HG03469 (cell line): ENCODE results near the gene SLC6A19.

Experiments
- ATAC-seq: cut with Tn5 transposase; IDR thresholded peaks from one replicate; pipeline ENCODE4 v1.9.1; 2021; ENCODE audit warnings: mild to moderate bottlenecking, moderate library complexity, moderate number of reproducible peaks; ENCODE audit not compliant: unreplicated experiment

Gene SLC6A19

DNA sequence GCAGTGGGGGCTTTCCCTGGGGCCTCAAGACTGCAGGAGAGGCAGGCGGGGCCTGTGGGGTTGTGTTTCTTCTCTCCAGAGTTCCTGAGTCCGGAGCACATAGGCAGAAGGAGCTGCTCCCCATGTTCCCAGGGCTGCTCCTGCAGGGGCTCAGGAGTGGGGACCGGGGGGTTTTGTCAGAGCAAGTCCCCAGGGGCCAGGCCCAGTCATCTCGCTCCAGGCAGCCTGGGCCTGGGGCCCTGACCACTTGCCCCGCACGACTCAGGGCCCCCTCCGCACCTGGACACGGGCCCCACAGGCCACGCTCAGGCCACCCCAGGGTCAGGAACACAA, 22.0 kb upstream of the SLC6A19 start:
- ATAC-seq = no peak

- no peak for ATAC-seq
Measured at GRCh38 chr5:1180096-1180495, 21.3 kb upstream of the SLC6A19 start.

GRCh38 chr5:1180841-1181271, 20.5 kb upstream of the SLC6A19 start:
- no peak for ATAC-seq

DNA sequence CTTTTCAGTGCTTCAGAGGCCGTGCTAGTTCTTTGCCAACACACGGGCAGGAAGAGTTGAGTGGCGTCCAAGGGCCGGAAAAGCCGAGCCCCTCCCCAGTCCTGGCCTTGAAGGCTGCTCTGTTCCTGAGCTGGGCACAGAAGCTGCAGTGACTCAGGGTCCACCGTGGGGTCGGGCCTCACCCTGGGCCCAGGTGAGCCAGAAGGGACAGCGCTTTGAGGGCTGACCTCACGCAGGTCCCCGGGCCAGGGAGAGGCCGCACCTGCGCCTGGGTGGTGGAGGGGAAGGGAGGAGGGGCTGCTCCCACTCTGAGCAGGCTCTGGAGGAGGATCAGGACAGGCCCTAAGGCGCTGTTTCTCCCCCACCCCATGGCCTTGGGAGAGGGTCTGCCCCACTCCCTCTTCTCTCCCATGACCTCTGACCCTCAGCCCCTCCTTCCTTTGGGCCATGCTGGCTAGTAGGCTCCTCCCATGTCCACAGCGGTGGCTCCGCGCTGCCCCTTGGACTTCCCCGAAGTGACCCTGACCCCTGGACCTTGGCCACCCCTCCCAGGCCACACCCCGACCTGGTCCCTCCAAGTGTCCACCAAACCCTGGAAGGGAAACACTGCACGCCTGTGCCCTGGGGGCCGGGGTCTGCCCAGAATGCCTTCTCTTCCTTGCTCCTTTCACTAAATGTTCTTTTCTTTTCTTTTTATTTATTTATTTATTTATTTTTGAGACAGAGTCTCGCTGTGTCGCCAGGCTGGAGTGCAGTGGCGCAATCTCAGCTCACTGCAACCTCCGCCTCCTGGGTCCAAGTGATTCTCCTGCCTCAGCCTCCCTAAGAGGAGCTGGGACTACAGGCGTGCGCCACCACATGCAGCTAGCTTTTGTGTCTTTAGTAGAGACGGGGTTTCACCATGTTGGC, 19.7 kb upstream of the SLC6A19 start:
- no peak for ATAC-seq

- ATAC-seq = no peak
Measured at GRCh38 chr5:1182360-1182632, 19.1 kb upstream of the SLC6A19 start.

- ATAC-seq = no peak
Measured at GRCh38 chr5:1182633-1183423, 18.6 kb upstream of the SLC6A19 start.

GRCh38 chr5:1183424-1184162, 17.8 kb upstream of the SLC6A19 start:
- no peak for ATAC-seq

GRCh38 chr5:1184163-1184470, 17.3 kb upstream of the SLC6A19 start:
- no peak for ATAC-seq

- ATAC-seq = no peak
Measured at GRCh38 chr5:1184481-1184880, 16.9 kb upstream of the SLC6A19 start.

DNA sequence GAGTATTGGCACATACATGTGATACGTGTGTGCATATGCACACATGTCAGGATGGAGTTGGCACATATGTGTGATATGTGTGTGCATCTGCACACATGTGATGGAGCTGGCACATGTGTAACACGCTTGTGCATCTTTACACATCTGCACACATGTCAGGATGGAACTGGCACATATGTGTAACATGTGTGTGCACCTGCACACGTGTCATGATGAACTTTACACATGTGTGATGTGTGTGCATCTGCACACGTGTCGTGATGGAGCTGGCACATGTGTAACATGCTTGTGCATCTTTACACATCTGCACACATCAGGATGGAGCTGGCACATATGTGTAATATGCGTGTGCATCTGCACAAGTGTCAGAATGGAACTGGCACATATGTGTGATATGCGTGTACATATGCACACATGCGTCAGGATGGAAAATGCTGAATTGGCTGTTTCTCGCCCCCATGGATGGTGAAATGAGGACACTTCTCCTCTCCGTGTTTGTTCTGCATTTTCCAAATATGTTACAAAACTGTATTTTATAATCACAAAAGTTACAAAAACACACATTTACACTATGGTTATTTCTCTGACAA, 16.3 kb upstream of the SLC6A19 start:
- ATAC-seq = no peak

GRCh38 chr5:1185629-1186350, 15.6 kb upstream of the SLC6A19 start:
- ATAC-seq = no peak

DNA sequence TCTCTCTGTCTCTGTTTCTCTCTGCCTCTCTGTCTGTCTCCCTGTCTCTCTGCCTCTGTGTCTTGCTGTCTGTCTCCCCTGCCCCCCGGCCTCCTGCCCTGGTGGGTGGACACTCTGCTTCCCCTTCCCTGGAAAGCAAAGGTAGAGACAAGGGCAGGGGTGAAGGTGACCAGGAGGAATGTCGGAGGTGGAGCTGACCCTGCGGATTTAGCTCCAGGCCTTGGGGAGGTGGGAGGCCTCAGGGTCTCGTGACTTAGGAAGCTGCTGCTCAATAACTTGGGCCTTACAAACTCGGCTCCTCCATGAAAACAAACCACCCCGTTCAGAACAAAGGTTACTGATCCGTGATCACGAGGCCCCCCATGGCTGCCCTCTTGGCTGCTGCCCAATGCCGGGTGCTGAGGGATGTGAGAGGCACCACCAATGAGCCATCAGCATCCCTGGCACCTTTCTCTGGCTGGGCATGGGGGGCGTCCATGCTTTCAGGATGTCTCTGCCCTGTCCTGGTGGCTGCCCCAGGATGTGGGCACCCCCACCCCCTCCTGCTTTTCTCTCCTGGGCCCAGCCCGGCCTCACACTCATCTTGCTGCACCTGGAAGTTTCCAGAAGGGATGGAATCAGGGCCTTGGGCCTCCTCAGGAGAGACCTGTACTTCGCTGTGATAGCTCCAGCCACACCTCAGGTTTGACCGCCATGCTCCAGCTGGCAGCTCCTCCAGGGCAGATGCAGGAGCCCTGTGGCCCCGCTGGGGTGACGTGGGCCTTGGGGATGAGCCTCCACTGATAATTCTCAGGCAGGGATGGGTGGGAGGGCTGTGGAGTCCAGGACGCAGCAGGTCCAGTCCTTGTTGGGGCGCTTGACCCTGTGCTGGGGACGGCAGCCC, 14.8 kb upstream of the SLC6A19 start:
- no peak for ATAC-seq

- no peak for ATAC-seq
Measured at GRCh38 chr5:1187234-1187949, 14.0 kb upstream of the SLC6A19 start.

- no peak for ATAC-seq
Measured at GRCh38 chr5:1187950-1188334, 13.5 kb upstream of the SLC6A19 start.

DNA sequence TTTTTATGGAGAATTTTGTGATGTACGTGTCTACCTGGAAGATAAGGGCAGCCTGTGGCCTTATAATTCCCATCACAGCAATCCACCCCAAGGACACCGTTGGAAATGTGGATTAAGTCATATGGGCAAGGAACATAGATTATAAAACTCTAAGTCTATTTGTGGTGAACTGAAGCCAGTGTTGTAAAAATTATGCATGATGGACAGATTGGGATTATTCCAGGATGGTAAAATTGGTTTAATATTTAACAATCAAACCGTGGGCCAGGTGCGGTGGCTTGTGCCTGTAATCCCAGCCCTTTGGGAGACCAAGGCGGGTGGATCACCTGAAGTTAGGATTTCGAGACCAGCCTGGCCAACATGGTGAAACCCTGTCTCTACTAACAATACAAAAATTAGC, 12.9 kb upstream of the SLC6A19 start:
- no peak for ATAC-seq

DNA sequence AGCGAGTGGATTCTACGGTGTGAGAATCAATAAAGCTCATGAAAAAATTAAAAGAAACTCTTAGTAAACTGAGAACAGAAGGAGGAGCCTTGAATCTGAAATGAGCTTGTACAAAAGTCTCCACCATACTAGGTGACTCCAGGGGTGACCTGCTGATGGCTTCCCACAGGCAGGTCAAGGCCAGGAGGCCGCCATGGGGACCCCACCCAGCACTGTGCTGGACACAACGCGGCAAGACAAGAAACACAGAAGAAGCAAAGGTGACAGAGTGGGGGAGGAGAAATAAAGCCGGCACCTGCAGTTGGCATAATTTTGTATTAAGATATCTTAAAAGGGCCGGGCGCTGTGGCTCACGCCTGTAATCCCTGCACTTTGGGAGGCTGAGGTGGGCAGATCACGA, 12.1 kb upstream of the SLC6A19 start:
- ATAC-seq = no peak

DNA sequence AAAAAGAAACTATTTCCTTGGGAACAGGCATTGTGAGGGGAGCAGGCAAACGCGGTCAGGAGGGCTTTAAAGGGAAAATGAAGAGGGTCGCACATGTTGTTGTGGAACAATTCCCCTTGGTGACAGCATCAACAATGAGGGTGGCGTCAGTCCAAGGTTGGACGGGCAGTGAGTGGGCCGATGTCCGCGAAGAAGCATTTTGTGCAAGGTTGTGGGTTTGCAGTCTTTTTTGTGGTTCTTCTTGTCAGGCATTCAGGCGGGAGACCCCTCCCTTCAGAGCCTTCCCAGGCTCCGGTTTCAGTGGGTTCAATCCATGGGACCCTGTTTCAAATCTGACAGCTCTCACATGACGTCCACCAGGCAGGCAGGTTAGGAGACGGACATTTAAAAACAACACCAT, 11.1 kb upstream of the SLC6A19 start:
- no peak for ATAC-seq

GRCh38 chr5:1190837-1191239, 10.6 kb upstream of the SLC6A19 start:
- no peak for ATAC-seq

- ATAC-seq = no peak
Measured at GRCh38 chr5:1192971-1193590, 8.3 kb upstream of the SLC6A19 start.
